ENCODE results near the gene SCAF8. TPM values are rescaled to one million over a fixed set of nuclear protein-coding genes. Genes with fewer than 3 reads are reported as not detected.

Gene SCAF8
- total and polyA plus RNA-seq, 2 experiments from 2014 or later, result 12.0 to 38.5 TPM

DNA sequence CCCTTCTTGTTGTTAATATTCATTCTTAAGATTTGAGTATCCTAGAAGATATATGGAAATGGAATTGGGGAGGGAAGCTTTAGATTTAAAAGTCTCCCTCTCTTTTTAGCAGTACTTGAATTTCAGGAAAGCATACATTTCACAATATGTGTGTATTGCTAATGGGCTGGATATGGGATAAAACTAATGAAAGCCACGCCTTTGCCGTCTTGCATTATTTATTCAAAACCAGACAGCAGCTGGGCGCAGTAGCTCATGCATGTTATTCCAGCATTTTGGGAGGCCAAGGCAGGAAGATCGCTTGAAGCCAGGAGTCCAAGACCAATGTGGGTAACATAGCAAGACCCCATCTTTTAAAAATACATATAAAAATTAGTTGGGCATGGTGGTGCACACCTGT lies 140.3 kb downstream of the SCAF8 start:
- Histone ChIP-seq H3K9me2 (replicated peaks; ENCODE audit: insufficient read depth) (no peaks in the 10 kb centered on the region), H3K79me2 (peaks cover 4% of the 10 kb centered on the region), H3K4me2 (no peak overlapping the region), H3K9me3 (ENCODE audit: low read depth) (no peaks in the 10 kb centered on the region), H3K27me3 (no peaks in the 10 kb centered on the region), H2AFZ (no peak overlapping the region), H3K27ac (no peak overlapping the region), H3K36me3 (replicated peaks; ENCODE audit: insufficient read depth, low read depth) (no peaks in the 10 kb centered on the region), H4K20me1 (ENCODE audit: insufficient read depth, poor library complexity, severe bottlenecking) (peaks cover 3% of the 10 kb centered on the region), H3K4me3 (no peak overlapping the region), H3K4me1 (ENCODE audit: insufficient read depth) (peaks cover 5% of the 10 kb centered on the region)
- TF ChIP-seq, protein P1, sequence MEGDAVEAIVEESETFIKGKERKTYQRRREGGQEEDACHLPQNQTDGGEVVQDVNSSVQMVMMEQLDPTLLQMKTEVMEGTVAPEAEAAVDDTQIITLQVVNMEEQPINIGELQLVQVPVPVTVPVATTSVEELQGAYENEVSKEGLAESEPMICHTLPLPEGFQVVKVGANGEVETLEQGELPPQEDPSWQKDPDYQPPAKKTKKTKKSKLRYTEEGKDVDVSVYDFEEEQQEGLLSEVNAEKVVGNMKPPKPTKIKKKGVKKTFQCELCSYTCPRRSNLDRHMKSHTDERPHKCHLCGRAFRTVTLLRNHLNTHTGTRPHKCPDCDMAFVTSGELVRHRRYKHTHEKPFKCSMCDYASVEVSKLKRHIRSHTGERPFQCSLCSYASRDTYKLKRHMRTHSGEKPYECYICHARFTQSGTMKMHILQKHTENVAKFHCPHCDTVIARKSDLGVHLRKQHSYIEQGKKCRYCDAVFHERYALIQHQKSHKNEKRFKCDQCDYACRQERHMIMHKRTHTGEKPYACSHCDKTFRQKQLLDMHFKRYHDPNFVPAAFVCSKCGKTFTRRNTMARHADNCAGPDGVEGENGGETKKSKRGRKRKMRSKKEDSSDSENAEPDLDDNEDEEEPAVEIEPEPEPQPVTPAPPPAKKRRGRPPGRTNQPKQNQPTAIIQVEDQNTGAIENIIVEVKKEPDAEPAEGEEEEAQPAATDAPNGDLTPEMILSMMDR (IDR thresholded peaks at IDR 0.05; ENCODE audit: poor library complexity), result no peak
- TF ChIP-seq EZH2phosphoT487 (IDR thresholded peaks at IDR 0.05; ENCODE audit: low read depth, severe bottlenecking, unreplicated experiment) (no peak), EZH2 (IDR thresholded peaks at IDR 0.05; ENCODE audit: borderline replicate concordance) (no peak)
- DNase-seq (ENCODE audit: low spot score), result no peak
- 97% methylated on average over 4 of the region's 4 CpGs for WGBS (ENCODE audit: low lambda C conversion rate, missing lambda C conversion rate)

DNA sequence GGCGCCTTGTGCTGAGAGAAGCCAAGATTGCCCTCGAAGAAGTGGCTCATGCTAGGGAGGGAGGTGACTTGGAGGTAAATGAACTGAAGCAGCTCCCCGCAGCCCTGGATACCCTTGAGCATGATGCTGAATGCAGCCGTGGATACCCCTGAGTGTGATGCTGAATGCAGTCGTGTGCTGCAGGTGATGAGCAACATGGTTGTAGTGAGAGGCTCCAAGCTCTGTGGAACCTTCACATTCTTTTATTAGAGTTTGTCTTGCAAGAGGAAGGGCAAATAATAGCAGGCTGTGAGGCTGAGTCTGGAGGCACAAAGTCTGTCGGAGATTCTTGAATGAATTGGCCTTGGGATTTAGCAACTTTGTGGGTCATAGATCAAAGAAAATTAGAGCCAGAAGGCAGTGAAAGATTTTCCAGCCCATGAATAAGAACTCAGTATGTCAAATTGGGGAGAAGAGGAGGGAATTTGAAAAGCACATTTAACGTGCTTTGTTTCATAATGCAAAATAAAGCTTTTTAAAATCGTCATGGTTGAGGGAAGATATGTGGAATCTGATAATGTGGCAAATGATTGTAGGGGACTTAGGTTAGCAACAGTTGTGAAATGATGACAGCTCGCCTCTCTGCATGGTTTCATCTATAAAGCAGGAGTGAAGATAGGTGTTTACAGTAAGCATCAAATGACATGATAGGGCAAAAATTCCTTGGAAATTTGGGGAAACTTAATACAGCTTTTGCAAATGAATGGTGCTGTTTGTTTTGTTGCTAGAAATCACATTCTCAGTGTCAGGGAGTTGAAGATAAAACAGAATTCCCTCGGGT lies 141.8 kb downstream of the SCAF8 start:
- no peak overlapping the region for H3K4me3 ChIP-seq
- DNase-seq (ENCODE audit: low spot score), result no peak
- H3K27me3 ChIP-seq, result no peaks in the 10 kb centered on the region
- WGBS (ENCODE audit: low lambda C conversion rate, missing lambda C conversion rate), result 50% methylated on average over 10 of the region's 10 CpGs
- peaks cover 3% of the 10 kb centered on the region for H4K20me1 ChIP-seq (ENCODE audit: insufficient read depth, poor library complexity, severe bottlenecking)
- no peak overlapping the region for H3K27ac ChIP-seq
- H3K79me2 ChIP-seq, result peaks cover 11% of the 10 kb centered on the region
- H2AFZ ChIP-seq, result no peak overlapping the region
- no peaks in the 10 kb centered on the region for H3K9me2 ChIP-seq (replicated peaks; ENCODE audit: insufficient read depth)
- no peak overlapping the region for H3K4me2 ChIP-seq
- H3K36me3 ChIP-seq (replicated peaks; ENCODE audit: insufficient read depth, low read depth), result no peaks in the 10 kb centered on the region
- H3K9me3 ChIP-seq (ENCODE audit: low read depth), result no peaks in the 10 kb centered on the region
- H3K4me1 ChIP-seq (ENCODE audit: insufficient read depth), result peaks cover 5% of the 10 kb centered on the region
- TF ChIP-seq, protein P1 (IDR thresholded peaks at IDR 0.05; ENCODE audit: poor library complexity), result no peak
- TF ChIP-seq EZH2phosphoT487 (IDR thresholded peaks at IDR 0.05; ENCODE audit: low read depth, severe bottlenecking, unreplicated experiment) (no peak), EZH2 (IDR thresholded peaks at IDR 0.05; ENCODE audit: borderline replicate concordance) (no peak)

DNA sequence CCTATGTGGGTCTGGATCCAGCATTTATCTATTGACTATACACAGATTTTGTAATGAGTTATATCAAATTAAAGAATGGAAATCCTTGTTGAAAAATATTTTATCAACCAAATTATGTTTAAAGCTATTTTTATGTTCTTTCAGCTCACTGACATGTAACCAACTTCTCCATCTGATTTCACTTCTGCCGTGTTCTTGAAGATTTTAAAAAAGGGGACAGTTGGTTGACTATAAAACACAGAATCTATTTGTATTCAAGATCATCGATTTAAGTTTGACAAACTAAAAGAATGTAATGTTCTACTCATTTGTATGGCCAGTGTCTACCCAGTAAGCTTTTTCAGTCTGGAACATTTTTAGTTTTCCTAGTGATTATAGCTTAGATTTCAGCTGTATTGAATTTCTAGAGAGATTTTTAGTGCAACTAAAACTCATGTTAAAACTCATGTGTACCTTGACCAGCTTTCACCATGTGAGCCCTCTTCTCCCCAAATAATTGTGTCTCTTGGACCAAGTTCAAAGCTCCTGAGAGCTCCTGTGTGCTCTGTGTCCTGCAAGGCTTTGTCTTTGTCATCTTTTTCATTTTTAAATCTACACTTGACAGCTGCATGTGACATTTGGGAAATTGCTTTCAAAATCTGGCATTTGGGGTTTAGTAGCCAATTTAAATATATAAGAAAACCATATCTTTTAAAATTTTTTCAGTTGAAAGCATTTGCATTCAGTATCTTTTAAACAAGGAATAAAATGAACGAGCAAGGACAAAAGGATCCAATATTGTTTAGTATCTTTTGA lies 143.5 kb downstream of the SCAF8 start:
- Histone ChIP-seq H3K27ac (no peak overlapping the region), H2AFZ (no peak overlapping the region), H3K27me3 (no peaks in the 10 kb centered on the region), H3K79me2 (peaks cover 17% of the 10 kb centered on the region), H3K4me1 (ENCODE audit: insufficient read depth) (peaks cover 5% of the 10 kb centered on the region), H3K36me3 (replicated peaks; ENCODE audit: insufficient read depth, low read depth) (no peaks in the 10 kb centered on the region), H3K4me2 (no peak overlapping the region), H4K20me1 (ENCODE audit: insufficient read depth, poor library complexity, severe bottlenecking) (peaks cover 3% of the 10 kb centered on the region), H3K4me3 (no peak overlapping the region), H3K9me3 (ENCODE audit: low read depth) (no peaks in the 10 kb centered on the region), H3K9me2 (replicated peaks; ENCODE audit: insufficient read depth) (no peaks in the 10 kb centered on the region)
- TF ChIP-seq EZH2 (IDR thresholded peaks at IDR 0.05; ENCODE audit: borderline replicate concordance), result no peak
- TF ChIP-seq, protein P1 (IDR thresholded peaks at IDR 0.05; ENCODE audit: poor library complexity), result no peak
- no peak for TF ChIP-seq EZH2phosphoT487 (IDR thresholded peaks at IDR 0.05; ENCODE audit: low read depth, severe bottlenecking, unreplicated experiment)
- 96% methylated on average over 3 of the region's 3 CpGs for WGBS (ENCODE audit: low lambda C conversion rate, missing lambda C conversion rate)
- no peak for DNase-seq (ENCODE audit: low spot score)

Measured in hepatocyte (in vitro differentiated cells).